ENCODE results near the gene TSGA10. TPM values are rescaled to one million over a fixed set of nuclear protein-coding genes. Genes with fewer than 3 reads are reported as not detected.

The TSGA10 gene
- total and polyA plus RNA-seq, 2 experiments from 2014 or later: 6.4 to 24.2 TPM

DNA sequence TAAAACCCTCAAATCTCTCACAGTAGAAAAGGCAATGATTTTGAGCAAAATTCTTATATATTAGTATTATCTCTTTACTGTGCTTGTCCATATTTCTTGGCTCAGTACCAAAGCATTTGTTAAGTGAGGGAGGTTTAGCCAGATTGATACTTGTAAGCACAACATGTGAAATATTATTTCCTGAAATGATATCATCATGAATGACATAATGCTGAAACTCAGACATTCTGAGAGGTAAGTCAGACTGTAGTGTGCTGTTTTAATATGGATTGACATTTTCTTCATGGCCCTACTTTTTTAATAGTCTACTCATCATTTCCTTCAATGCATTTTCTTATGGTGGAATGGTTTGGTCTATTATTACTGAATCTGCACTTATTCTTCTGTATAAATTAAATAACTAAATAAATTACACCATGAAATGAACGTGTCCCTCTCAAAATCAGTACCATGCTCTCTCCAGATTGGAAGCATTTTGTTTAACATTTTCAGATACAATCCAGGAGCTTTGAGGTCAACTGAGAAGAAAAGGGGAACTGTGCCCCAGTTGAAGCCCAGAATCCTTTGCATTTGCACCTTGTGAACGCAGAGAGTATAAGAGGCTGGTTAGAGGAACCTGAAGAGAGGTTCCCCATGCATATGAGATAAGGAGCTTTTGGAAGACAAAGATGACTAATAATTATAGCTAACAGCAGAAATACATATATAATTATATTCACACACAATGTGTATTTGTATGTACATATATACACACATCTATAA is 168.7 kb downstream of the TSGA10 start:
- H3K36me3 Mint-ChIP-seq (ENCODE audit: low read depth): peaks cover 3% of the 10 kb centered on the region; the same call in 2 of the 3 replicates
- Histone ChIP-seq H3K4me1 (ENCODE audit: insufficient read depth) (no peaks in the 10 kb centered on the region), H3K27me3 (ENCODE audit: insufficient read depth) (no peaks in the 10 kb centered on the region), H3K79me2 (replicated peaks; ENCODE audit: insufficient read depth) (no peaks in the 10 kb centered on the region), H3F3A (replicated peaks; ENCODE audit: low read depth) (no peaks in the 10 kb centered on the region), H3K36me3 (ENCODE audit: insufficient read depth) (no peaks in the 10 kb centered on the region), H3K27ac (ENCODE audit: low read depth) (no peak overlapping the region), H3K4me2 (no peak overlapping the region), H4K20me1 (replicated peaks; ENCODE audit: insufficient read depth) (no peaks in the 10 kb centered on the region), H3K4me3 (no peak overlapping the region), H3K9me2 (ENCODE audit: insufficient read depth) (no peaks in the 10 kb centered on the region), H2AFZ (no peak overlapping the region)
- no peak for DNase-seq (ENCODE audit: low spot score)
- no peak overlapping the region for H3K27ac Mint-ChIP-seq
- H3K4me3 Mint-ChIP-seq: no peak overlapping the region
- peaks cover 20% of the 10 kb centered on the region for H3K9me3 Mint-ChIP-seq
- TF ChIP-seq, protein P1, sequence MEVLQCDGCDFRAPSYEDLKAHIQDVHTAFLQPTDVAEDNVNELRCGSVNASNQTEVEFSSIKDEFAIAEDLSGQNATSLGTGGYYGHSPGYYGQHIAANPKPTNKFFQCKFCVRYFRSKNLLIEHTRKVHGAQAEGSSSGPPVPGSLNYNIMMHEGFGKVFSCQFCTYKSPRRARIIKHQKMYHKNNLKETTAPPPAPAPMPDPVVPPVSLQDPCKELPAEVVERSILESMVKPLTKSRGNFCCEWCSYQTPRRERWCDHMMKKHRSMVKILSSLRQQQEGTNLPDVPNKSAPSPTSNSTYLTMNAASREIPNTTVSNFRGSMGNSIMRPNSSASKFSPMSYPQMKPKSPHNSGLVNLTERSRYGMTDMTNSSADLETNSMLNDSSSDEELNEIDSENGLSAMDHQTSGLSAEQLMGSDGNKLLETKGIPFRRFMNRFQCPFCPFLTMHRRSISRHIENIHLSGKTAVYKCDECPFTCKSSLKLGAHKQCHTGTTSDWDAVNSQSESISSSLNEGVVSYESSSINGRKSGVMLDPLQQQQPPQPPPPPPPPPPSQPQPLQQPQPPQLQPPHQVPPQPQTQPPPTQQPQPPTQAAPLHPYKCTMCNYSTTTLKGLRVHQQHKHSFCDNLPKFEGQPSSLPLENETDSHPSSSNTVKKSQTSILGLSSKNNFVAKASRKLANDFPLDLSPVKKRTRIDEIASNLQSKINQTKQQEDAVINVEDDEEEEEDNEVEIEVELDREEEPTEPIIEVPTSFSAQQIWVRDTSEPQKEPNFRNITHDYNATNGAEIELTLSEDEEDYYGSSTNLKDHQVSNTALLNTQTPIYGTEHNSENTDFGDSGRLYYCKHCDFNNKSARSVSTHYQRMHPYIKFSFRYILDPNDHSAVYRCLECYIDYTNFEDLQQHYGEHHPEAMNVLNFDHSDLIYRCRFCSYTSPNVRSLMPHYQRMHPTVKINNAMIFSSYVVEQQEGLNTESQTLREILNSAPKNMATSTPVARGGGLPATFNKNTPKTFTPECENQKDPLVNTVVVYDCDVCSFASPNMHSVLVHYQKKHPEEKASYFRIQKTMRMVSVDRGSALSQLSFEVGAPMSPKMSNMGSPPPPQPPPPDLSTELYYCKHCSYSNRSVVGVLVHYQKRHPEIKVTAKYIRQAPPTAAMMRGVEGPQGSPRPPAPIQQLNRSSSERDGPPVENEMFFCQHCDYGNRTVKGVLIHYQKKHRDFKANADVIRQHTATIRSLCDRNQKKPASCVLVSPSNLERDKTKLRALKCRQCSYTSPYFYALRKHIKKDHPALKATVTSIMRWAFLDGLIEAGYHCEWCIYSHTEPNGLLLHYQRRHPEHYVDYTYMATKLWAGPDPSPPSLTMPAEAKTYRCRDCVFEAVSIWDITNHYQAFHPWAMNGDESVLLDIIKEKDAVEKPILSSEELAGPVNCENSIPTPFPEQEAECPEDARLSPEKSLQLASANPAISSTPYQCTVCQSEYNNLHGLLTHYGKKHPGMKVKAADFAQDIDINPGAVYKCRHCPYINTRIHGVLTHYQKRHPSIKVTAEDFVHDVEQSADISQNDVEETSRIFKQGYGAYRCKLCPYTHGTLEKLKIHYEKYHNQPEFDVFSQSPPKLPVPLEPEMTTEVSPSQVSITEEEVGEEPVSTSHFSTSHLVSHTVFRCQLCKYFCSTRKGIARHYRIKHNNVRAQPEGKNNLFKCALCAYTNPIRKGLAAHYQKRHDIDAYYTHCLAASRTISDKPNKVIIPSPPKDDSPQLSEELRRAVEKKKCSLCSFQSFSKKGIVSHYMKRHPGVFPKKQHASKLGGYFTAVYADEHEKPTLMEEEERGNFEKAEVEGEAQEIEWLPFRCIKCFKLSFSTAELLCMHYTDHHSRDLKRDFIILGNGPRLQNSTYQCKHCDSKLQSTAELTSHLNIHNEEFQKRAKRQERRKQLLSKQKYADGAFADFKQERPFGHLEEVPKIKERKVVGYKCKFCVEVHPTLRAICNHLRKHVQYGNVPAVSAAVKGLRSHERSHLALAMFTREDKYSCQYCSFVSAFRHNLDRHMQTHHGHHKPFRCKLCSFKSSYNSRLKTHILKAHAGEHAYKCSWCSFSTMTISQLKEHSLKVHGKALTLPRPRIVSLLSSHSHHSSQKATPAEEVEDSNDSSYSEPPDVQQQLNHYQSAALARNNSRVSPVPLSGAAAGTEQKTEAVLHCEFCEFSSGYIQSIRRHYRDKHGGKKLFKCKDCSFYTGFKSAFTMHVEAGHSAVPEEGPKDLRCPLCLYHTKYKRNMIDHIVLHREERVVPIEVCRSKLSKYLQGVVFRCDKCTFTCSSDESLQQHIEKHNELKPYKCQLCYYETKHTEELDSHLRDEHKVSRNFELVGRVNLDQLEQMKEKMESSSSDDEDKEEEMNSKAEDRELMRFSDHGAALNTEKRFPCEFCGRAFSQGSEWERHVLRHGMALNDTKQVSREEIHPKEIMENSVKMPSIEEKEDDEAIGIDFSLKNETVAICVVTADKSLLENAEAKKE (CRISPR knock-in tag; IDR thresholded peaks at IDR 0.05): no peak
- TF ChIP-seq EZH2phosphoT487 (IDR thresholded peaks at IDR 0.05; ENCODE audit: unreplicated experiment) (no peak), ZNF114 (CRISPR knock-in tag; IDR thresholded peaks at IDR 0.05) (no peak), NANOG (IDR thresholded peaks at IDR 0.05; ENCODE audit: borderline replicate concordance) (no peak), POLR2AphosphoS5 (IDR thresholded peaks at IDR 0.05; ENCODE audit: low read depth) (no peak), EZH2 (IDR thresholded peaks at IDR 0.05; ENCODE audit: low read depth, unreplicated experiment) (no peak), STAT1 (IDR thresholded peaks at IDR 0.05; ENCODE audit: unreplicated experiment) (no peak), JUNB (IDR thresholded peaks at IDR 0.05; ENCODE audit: unreplicated experiment) (no peak), ZNF331 (CRISPR knock-in tag; IDR thresholded peaks at IDR 0.05; ENCODE audit: low read depth) (no peak)
- TF ChIP-seq, protein P2, sequence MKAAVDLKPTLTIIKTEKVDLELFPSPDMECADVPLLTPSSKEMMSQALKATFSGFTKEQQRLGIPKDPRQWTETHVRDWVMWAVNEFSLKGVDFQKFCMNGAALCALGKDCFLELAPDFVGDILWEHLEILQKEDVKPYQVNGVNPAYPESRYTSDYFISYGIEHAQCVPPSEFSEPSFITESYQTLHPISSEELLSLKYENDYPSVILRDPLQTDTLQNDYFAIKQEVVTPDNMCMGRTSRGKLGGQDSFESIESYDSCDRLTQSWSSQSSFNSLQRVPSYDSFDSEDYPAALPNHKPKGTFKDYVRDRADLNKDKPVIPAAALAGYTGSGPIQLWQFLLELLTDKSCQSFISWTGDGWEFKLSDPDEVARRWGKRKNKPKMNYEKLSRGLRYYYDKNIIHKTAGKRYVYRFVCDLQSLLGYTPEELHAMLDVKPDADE (IDR thresholded peaks at IDR 0.05): no peak
- TF ChIP-seq, protein P3, sequence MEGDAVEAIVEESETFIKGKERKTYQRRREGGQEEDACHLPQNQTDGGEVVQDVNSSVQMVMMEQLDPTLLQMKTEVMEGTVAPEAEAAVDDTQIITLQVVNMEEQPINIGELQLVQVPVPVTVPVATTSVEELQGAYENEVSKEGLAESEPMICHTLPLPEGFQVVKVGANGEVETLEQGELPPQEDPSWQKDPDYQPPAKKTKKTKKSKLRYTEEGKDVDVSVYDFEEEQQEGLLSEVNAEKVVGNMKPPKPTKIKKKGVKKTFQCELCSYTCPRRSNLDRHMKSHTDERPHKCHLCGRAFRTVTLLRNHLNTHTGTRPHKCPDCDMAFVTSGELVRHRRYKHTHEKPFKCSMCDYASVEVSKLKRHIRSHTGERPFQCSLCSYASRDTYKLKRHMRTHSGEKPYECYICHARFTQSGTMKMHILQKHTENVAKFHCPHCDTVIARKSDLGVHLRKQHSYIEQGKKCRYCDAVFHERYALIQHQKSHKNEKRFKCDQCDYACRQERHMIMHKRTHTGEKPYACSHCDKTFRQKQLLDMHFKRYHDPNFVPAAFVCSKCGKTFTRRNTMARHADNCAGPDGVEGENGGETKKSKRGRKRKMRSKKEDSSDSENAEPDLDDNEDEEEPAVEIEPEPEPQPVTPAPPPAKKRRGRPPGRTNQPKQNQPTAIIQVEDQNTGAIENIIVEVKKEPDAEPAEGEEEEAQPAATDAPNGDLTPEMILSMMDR (conservative IDR thresholded peaks at IDR 0.05; ENCODE audit: low read depth in 2 of 2): no peak
- TF ChIP-seq, protein P4, sequence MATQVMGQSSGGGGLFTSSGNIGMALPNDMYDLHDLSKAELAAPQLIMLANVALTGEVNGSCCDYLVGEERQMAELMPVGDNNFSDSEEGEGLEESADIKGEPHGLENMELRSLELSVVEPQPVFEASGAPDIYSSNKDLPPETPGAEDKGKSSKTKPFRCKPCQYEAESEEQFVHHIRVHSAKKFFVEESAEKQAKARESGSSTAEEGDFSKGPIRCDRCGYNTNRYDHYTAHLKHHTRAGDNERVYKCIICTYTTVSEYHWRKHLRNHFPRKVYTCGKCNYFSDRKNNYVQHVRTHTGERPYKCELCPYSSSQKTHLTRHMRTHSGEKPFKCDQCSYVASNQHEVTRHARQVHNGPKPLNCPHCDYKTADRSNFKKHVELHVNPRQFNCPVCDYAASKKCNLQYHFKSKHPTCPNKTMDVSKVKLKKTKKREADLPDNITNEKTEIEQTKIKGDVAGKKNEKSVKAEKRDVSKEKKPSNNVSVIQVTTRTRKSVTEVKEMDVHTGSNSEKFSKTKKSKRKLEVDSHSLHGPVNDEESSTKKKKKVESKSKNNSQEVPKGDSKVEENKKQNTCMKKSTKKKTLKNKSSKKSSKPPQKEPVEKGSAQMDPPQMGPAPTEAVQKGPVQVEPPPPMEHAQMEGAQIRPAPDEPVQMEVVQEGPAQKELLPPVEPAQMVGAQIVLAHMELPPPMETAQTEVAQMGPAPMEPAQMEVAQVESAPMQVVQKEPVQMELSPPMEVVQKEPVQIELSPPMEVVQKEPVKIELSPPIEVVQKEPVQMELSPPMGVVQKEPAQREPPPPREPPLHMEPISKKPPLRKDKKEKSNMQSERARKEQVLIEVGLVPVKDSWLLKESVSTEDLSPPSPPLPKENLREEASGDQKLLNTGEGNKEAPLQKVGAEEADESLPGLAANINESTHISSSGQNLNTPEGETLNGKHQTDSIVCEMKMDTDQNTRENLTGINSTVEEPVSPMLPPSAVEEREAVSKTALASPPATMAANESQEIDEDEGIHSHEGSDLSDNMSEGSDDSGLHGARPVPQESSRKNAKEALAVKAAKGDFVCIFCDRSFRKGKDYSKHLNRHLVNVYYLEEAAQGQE (IDR thresholded peaks at IDR 0.05; ENCODE audit: unreplicated experiment): no peak
- peaks cover 2% of the 10 kb centered on the region for H3K27me3 Mint-ChIP-seq (ENCODE audit: insufficient read depth, low read depth, poor library complexity)
- no peak for ATAC-seq
- no peaks in the 10 kb centered on the region for H3K4me1 Mint-ChIP-seq

Measured in GM23338 (cell line).